SK-N-SH treated with all-trans-retinoic acid at 6 μM for 48 hours (cell line): Measurements from ENCODE around the gene HSPA9.

Source experiments
- ATAC-seq: fragments of 200-7000 bp; cut with Tn5 transposase; 3 replicates; pipeline ENCODE4 v1.9.1; 2020; ENCODE audit warnings: mild to moderate bottlenecking, moderate library complexity
- BACH2 ChIP-seq: fragments of 250-450 bp; sonication (Bioruptor Pico); IDR thresholded peaks from 2 replicates; pipeline ENCODE4 v1.9.0; 2021; ENCODE audit warnings: mild to moderate bottlenecking, borderline replicate concordance
- CREB5 ChIP-seq: fragments of 250-450 bp; sonication (Bioruptor Pico); IDR thresholded peaks from 2 replicates; pipeline ENCODE4 v1.5.1; 2020; ENCODE audit warnings: low read depth, mild to moderate bottlenecking, moderate library complexity
- CSDC2 ChIP-seq: fragments of 250-450 bp; sonication (Bioruptor Pico); IDR thresholded peaks from 2 replicates; pipeline ENCODE4 v1.5.0; 2020; ENCODE audit warnings: mild to moderate bottlenecking, moderate library complexity
- CSRNP3 ChIP-seq: fragments of 250-450 bp; sonication (Bioruptor Pico); IDR thresholded peaks from 2 replicates; pipeline ENCODE4 v1.5.1; 2021; ENCODE audit warnings: mild to moderate bottlenecking, moderate library complexity
- ESRRG ChIP-seq: fragments of 250-450 bp; sonication (Bioruptor Pico); IDR thresholded peaks from 2 replicates; pipeline ENCODE4 v1.6.1; 2021; ENCODE audit warnings: mild to moderate bottlenecking
- GLIS3 ChIP-seq: fragments of 250-450 bp; sonication (Bioruptor Pico); IDR thresholded peaks from 2 replicates; pipeline ENCODE4 v1.5.0; 2020; ENCODE audit warnings: mild to moderate bottlenecking, moderate library complexity
- ISL1 ChIP-seq: fragments of 250-450 bp; sonication (Bioruptor Pico); IDR thresholded peaks from 2 replicates; pipeline ENCODE4 v2.1.2; 2022; ENCODE audit warnings: mild to moderate bottlenecking, moderate library complexity
- OSR1 ChIP-seq: fragments of 250-450 bp; sonication (Bioruptor Pico); IDR thresholded peaks from 2 replicates; pipeline ENCODE4 v1.8.0; 2022; ENCODE audit warnings: moderate library complexity, mild to moderate bottlenecking, inconsistent platforms
- PATZ1 ChIP-seq: fragments of 250-450 bp; sonication (Bioruptor Pico); IDR thresholded peaks from 2 replicates; pipeline ENCODE4 v1.8.0; 2020; ENCODE audit warnings: mild to moderate bottlenecking, moderate library complexity, borderline replicate concordance
- RARB ChIP-seq: fragments of 250-450 bp; sonication (Bioruptor Pico); IDR thresholded peaks from 2 replicates; pipeline ENCODE4 v1.8.0; 2021; ENCODE audit warnings: mild to moderate bottlenecking, moderate library complexity
- SNAI2 ChIP-seq: fragments of 250-450 bp; sonication (Bioruptor Pico); IDR thresholded peaks from 2 replicates; pipeline ENCODE4 v1.5.0; 2020; ENCODE audit warnings: mild to moderate bottlenecking, moderate library complexity
- TCF4 ChIP-seq: fragments of 250-450 bp; sonication (Bioruptor Pico); IDR thresholded peaks from 2 replicates; pipeline ENCODE4 v1.8.0; 2021; ENCODE audit warnings: mild to moderate bottlenecking, moderate library complexity, borderline replicate concordance
- TSHZ2 ChIP-seq: fragments of 250-450 bp; sonication (Bioruptor Pico); IDR thresholded peaks from 2 replicates; pipeline ENCODE4 v1.5.0; 2020; ENCODE audit warnings: mild to moderate bottlenecking, moderate library complexity
- ZC3H10 ChIP-seq: fragments of 250-450 bp; sonication (Bioruptor Pico); IDR thresholded peaks from 2 replicates; pipeline ENCODE4 v1.5.1; 2021; ENCODE audit warnings: mild to moderate bottlenecking, moderate library complexity
- ZFP3 ChIP-seq: fragments of 250-450 bp; sonication (Bioruptor Pico); IDR thresholded peaks from 2 replicates; pipeline ENCODE4 v1.5.0; 2020; ENCODE audit warnings: mild to moderate bottlenecking, moderate library complexity
- ZFP30 ChIP-seq: fragments of 450-650 bp; formaldehyde crosslinking; IDR thresholded peaks from 2 replicates; pipeline ENCODE4 v1.5.0; 2022; ENCODE audit warnings: mild to moderate bottlenecking, moderate library complexity
- ZNF565 ChIP-seq: fragments of 450-650 bp; formaldehyde crosslinking; conservative IDR thresholded peaks from 2 replicates; pipeline ENCODE4 v1.5.0; 2020; ENCODE audit warnings: low read depth, mild to moderate bottlenecking, moderate library complexity
- ZNF70 ChIP-seq: fragments of 450-650 bp; formaldehyde crosslinking; IDR thresholded peaks from 2 replicates; pipeline ENCODE4 v1.5.0; 2020; ENCODE audit warnings: mild to moderate bottlenecking, moderate library complexity
- ZNF8 ChIP-seq: fragments of 450-650 bp; formaldehyde crosslinking; IDR thresholded peaks from 2 replicates; pipeline ENCODE4 v1.5.0; 2020; ENCODE audit warnings: mild to moderate bottlenecking, moderate library complexity

Gene HSPA9

GRCh38 chr5:138604176-138604785 lies 29.1 kb upstream of the HSPA9 start:
- TF ChIP-seq GLIS3 (CRISPR knock-in tag) (no peak), BACH2 (no peak), ZFP3 (CRISPR knock-in tag) (no peak), ZC3H10 (CRISPR knock-in tag) (no peak), TCF4 (CRISPR knock-in tag) (no peak), OSR1 (CRISPR knock-in tag) (no peak), CSRNP3 (no peak)
- ATAC-seq = no peak

GRCh38 chr5:138603249-138603920 lies 28.2 kb upstream of the HSPA9 start:
- ATAC-seq = peak; percentile 57
- TF ChIP-seq ZFP3 (CRISPR knock-in tag) (no peak), TCF4 (CRISPR knock-in tag) (no peak), TSHZ2 (CRISPR knock-in tag) (no peak)

- TF ChIP-seq OSR1 (CRISPR knock-in tag) = no peak
- TF ChIP-seq GLIS3 (CRISPR knock-in tag) = no peak
- TF ChIP-seq ZFP3 (CRISPR knock-in tag) = no peak
- TF ChIP-seq CREB5 = no peak
- no peak for TF ChIP-seq ZFP30 (CRISPR knock-in tag)
- TF ChIP-seq ZNF565 = no peak
- no peak for TF ChIP-seq ESRRG (CRISPR knock-in tag)
- TF ChIP-seq RARB (CRISPR knock-in tag) = no peak
- TF ChIP-seq PATZ1 (CRISPR knock-in tag) = no peak
- no peak for TF ChIP-seq ISL1
- TF ChIP-seq, all 23 proteins: peak for 0
- ATAC-seq = no peak
These were observed 27.3 kb upstream of the HSPA9 start for GRCh38 chr5:138602371-138603000.

- no peak for ATAC-seq
- TF ChIP-seq ZNF70 (CRISPR knock-in tag) (no peak), CREB5 (no peak), SNAI2 (CRISPR knock-in tag) (no peak), ZC3H10 (CRISPR knock-in tag) (no peak), ZNF8 (CRISPR knock-in tag) (no peak), PATZ1 (CRISPR knock-in tag) (no peak), CSDC2 (CRISPR knock-in tag) (no peak), ZNF565 (no peak), ZFP3 (CRISPR knock-in tag) (no peak), TSHZ2 (CRISPR knock-in tag) (no peak), ZFP30 (CRISPR knock-in tag) (no peak)
These were observed 26.2 kb upstream of the HSPA9 start for GRCh38 chr5:138601444-138601843.
